ENCODE results near the gene TUNAR. TPM values are rescaled to one million over a fixed set of nuclear protein-coding genes. Genes with fewer than 3 reads are reported as not detected.

TUNAR gene
- polyA plus RNA-seq, 1 donor from 2014 or later, result 33.2 TPM

Other genes with a start within 250 kb of the TUNAR start
- gene TCL1B, start 190.4 kb upstream of the TUNAR start, polyA plus RNA-seq, result not detected in 2 replicates
- gene TCL1A, start 162.7 kb upstream of the TUNAR start, polyA plus RNA-seq, result not detected in 2 replicates
- gene C14orf132, start 162.5 kb downstream of the TUNAR start, polyA plus RNA-seq, result 50.1 and 62.0 TPM in 2 replicates